HepG2 (cell line): ENCODE measurements around the gene CACNA2D3. TPM values are rescaled to one million over a fixed set of nuclear protein-coding genes. Genes with fewer than 3 reads are reported as not detected.

Experiments
- ATAC-seq: fragments of 200-7000 bp; cut with Tn5 transposase; 3 replicates; pipeline ENCODE4 v1.9.1; 2020; ENCODE audit warnings: mild to moderate bottlenecking, moderate library complexity
- BruUV-seq: library from RNA; stranded (reverse); fragments of 400-500 nt; replicated peaks from 2 replicates; lab custom pipeline; 2021; lab: Mats Ljungman, UMichigan
- CTCF ChIA-PET: fragments of 300-600 bp; formaldehyde crosslinking; extraction: SDS; loops from one replicate; lab custom pipeline; 2021; ENCODE audit warnings: low total read pairs, inconsistent platforms, low intra/inter-chr PET ratio; lab: Yijun Ruan, JAX
- POLR2A ChIA-PET: fragments of 350-600 bp; sonication (Branson Sonifier 250); formaldehyde crosslinking; loops from one replicate; lab custom pipeline; 2020; ENCODE audit warnings: antibody characterized with exemption, inconsistent platforms; lab: Yijun Ruan, JAX
- DNase-seq: peaks from one replicate; pipeline ENCODE4 v3.0.0-alpha.2; 2015; ENCODE audit warnings: low spot score
- FAIRE-seq: peaks from 3 replicates; lab custom pipeline; 2011; peaks lifted over from hg19 to GRCh38; lab: Jason Lieb, UNC
- H2AFZ ChIP-seq: one replicate; pipeline ENCODE4 v1.6.1; 2011; ENCODE audit warnings: low read length, inconsistent platforms
- H3K27ac ChIP-seq: fragments of 300-600 bp; 3 replicates; pipeline ENCODE4 v1.8.0; 2011; ENCODE audit warnings: mixed run types, mild to moderate bottlenecking, mixed read lengths, low read length, inconsistent platforms; ENCODE audit not compliant: insufficient read depth; ENCODE audit errors: extremely low read length
- H3K27me3 ChIP-seq, 2 experiments: fragments of 200-600 bp in 1 of 2; 2 replicates in 1 of 2; 3 replicates in 1 of 2; pipeline versions ENCODE4 v1.6.0 to v1.8.0; 2011; ENCODE audit warnings: low read length in 2 of 2, mild to moderate bottlenecking in 2 of 2, moderate library complexity in 2 of 2, inconsistent platforms in 1 of 2; ENCODE audit not compliant: insufficient read depth in 2 of 2, control insufficient read depth in 1 of 2
- H3K36me3 ChIP-seq, 2 experiments: fragments of 200-600 bp in 1 of 2; replicated peaks in 1 of 2; 2 replicates in 1 of 2; 3 replicates in 1 of 2; pipeline versions ENCODE4 v1.5.1 to v1.8.0; 2011; ENCODE audit warnings: low read length in 2 of 2, inconsistent platforms in 1 of 2; ENCODE audit not compliant: insufficient read depth in 2 of 2, control insufficient read depth in 1 of 2
- H3K4me1 ChIP-seq: 2 replicates; pipeline ENCODE4 v1.5.1; 2012; ENCODE audit warnings: low read length, inconsistent platforms; ENCODE audit not compliant: insufficient read depth
- H3K4me2 ChIP-seq: 2 replicates; pipeline ENCODE4 v1.6.0; 2011; ENCODE audit warnings: low read depth, low read length, inconsistent platforms
- H3K4me3 ChIP-seq, 3 experiments: fragments of 200-600 bp in 1 of 3; sonication (generic), shearing (Covaris generic) in 1 of 3; replicated peaks in 1 of 3; 2 replicates each; pipeline ENCODE4 v1.5.1; 2011 to 2016; ENCODE audit warnings: low read length in 3 of 3, inconsistent platforms in 2 of 3, low read depth in 2 of 3, mild to moderate bottlenecking in 2 of 3, control low read depth in 1 of 3, mixed read lengths in 1 of 3; ENCODE audit not compliant: insufficient read depth in 1 of 3
- H3K79me2 ChIP-seq: one replicate; pipeline ENCODE4 v1.6.1; 2011; ENCODE audit warnings: low read length, inconsistent platforms; ENCODE audit not compliant: insufficient read depth
- H3K9ac ChIP-seq: 2 replicates; pipeline ENCODE4 v1.6.0; 2011; ENCODE audit warnings: mild to moderate bottlenecking, low read depth, low read length, inconsistent platforms; ENCODE audit not compliant: insufficient read depth
- H3K9me3 ChIP-seq: 2 replicates; pipeline ENCODE4 v1.5.1; 2012; ENCODE audit warnings: mild to moderate bottlenecking, low read length
- H4K20me1 ChIP-seq: 2 replicates; pipeline ENCODE4 v1.6.0; 2011; ENCODE audit warnings: inconsistent platforms, mild to moderate bottlenecking, low read length, moderate library complexity; ENCODE audit not compliant: insufficient read depth
- KLF12 ChIP-seq: sonication (generic); formaldehyde crosslinking; IDR thresholded peaks from 2 replicates; pipeline ENCODE4 v1.4.0; 2020; ENCODE audit warnings: missing genetic modification reagents, borderline replicate concordance
- KLF13 ChIP-seq: sonication (generic); formaldehyde crosslinking; IDR thresholded peaks from 2 replicates; pipeline ENCODE4 v1.4.0; 2020; ENCODE audit warnings: mild to moderate bottlenecking, missing genetic modification reagents
- MBNL3 ChIP-seq: fragments of 250-450 bp; sonication (Bioruptor Pico); conservative IDR thresholded peaks from 2 replicates; pipeline ENCODE4 v1.8.0; 2022; ENCODE audit warnings: mild to moderate bottlenecking, inconsistent platforms
- SNAPC2 ChIP-seq: sonication (generic); formaldehyde crosslinking; IDR thresholded peaks from 2 replicates; pipeline ENCODE4 v1.8.1; 2022; ENCODE audit warnings: mild to moderate bottlenecking, missing genetic modification reagents
- SP140L ChIP-seq: sonication (generic); formaldehyde crosslinking; IDR thresholded peaks from 2 replicates; pipeline ENCODE4 v1.4.0; 2020; ENCODE audit warnings: missing genetic modification reagents, borderline replicate concordance
- TAF15 ChIP-seq: fragments of 200-400 bp; formaldehyde crosslinking; IDR thresholded peaks from one replicate; pipeline ENCODE4 v1.6.1; 2018; ENCODE audit warnings: mild to moderate bottlenecking, low read depth, low read length; ENCODE audit not compliant: poor library complexity, severe bottlenecking
- ZFP36L2 ChIP-seq: sonication (generic); formaldehyde crosslinking; IDR thresholded peaks from 2 replicates; pipeline ENCODE4 v1.4.0; 2020; ENCODE audit warnings: missing genetic modification reagents
- ZNF501 ChIP-seq: sonication (generic); formaldehyde crosslinking; IDR thresholded peaks from 2 replicates; pipeline ENCODE4 v1.5.1; 2020; ENCODE audit warnings: mild to moderate bottlenecking, moderate library complexity, missing genetic modification reagents
- ZSCAN25 ChIP-seq: sonication (generic); formaldehyde crosslinking; IDR thresholded peaks from 2 replicates; pipeline ENCODE4 v1.8.0; 2022; ENCODE audit warnings: mild to moderate bottlenecking, missing genetic modification reagents
- WGBS: methylation state at CpG from one replicate; pipeline ENCODE4 v1.1.6; 2017; ENCODE audit warnings: low lambda C conversion rate; 5-methylcytosine and 5-hydroxymethylcytosine counted together
- in situ Hi-C: cut with HindIII; loops from 2 replicates; pipeline ENCODE4 v1.10.0; 2017; ENCODE audit warnings: low pct_unique_long_range_greater_than_20kb; ENCODE audit not compliant: extremely low pct_ligation_motif_present
- intact Hi-C: fragments of 100-400 bp; cut with micrococcal nuclease; formaldehyde crosslinking; loops from one replicate; pipeline ENCODE4 v1.10.0; 2022; ENCODE audit not compliant: unreplicated experiment
- polyA plus RNA-seq, 8 experiments: library from polyadenylated mRNA; depleted of rRNA in 3 of 8; stranded (reverse) in 7 of 8; unstranded in 1 of 8; fragments of >200 nt; fragmentation: Illumina TruSeq in 4 of 8; extraction: Trizol in 4 of 8; gene quantifications; 2 replicates each; pipeline versions ENCODE4 v1.2.1 to v1.2.3, GENCODE V29; 2011 to 2016; ENCODE audit warnings: low read depth in 4 of 8, missing spikeins in 1 of 8, mixed read lengths in 1 of 8; ENCODE audit not compliant: insufficient read depth in 1 of 8
- total RNA-seq, 5 experiments: library from RNA; depleted of rRNA; stranded (reverse); fragments of >200 nt; fragmentation: Illumina TruSeq; extraction: Trizol; gene quantifications; 2 replicates each; pipeline ENCODE4 v1.2.3, GENCODE V29; 2016; ENCODE audit warnings: low read depth in 1 of 5
- TF ChIP-seq, protein P1 (sequence below): IDR thresholded peaks from 2 replicates; pipeline ENCODE4 v1.6.1; 2012; ENCODE audit warnings: low read depth, low read length, improper control_type of control experiment
- TF ChIP-seq, protein P2 (sequence below): sonication (generic); formaldehyde crosslinking; IDR thresholded peaks from 2 replicates; pipeline ENCODE4 v1.4.0; 2020; ENCODE audit warnings: mild to moderate bottlenecking, missing genetic modification reagents

Gene CACNA2D3
- total and polyA plus RNA-seq, 2 of the 13 experiments (the other 11 are each of a cell fraction or from before 2014, with no cell fraction given), result not detected

DNA sequence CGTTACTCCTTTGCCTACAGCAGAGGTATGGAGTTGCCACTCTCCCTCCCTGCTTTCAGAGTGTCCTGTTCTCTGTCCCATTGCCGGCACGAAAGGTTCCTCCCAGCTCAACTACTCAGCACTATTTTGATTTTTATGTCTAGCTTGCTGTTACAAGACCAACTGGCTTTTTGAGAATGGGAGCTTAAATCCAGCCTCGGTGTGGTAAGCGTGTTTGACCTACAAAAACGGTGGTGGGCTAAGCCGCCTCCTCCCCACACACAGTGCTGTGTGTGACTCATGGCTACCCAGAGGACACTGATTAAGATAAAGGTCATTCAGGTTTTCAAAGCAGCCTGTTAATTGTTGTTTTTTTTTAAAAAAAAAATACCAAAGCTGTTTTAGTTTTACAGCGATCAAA lies 741.0 kb downstream of the CACNA2D3 start:
- BruUV-seq, result no TSS peak
- Histone ChIP-seq H2AFZ (no peak overlapping the region), H3K9me3 (no peaks in the 10 kb centered on the region), H3K27ac (no peak overlapping the region), H3K4me2 (no peak overlapping the region), H3K79me2 (no peaks in the 10 kb centered on the region), H3K4me1 (no peaks in the 10 kb centered on the region), H3K36me3 (no peaks in the 10 kb centered on the region), H4K20me1 (no peaks in the 10 kb centered on the region), H3K27me3 (peaks cover 1 to 8% of the 10 kb centered on the region in 2 experiments; a peak in 2 of 5 replicates), H3K9ac (no peak overlapping the region), H3K4me3 (no peak overlapping the region)
- ChIA-PET CTCF (no interaction called here), POLR2A (no interaction called here)
- DNase-seq (no peak), ATAC-seq (no peak), FAIRE-seq (no peak)
- in situ Hi-C loops (loop anchor here (25.0 kb wide), 3 partner anchors 874 to 1399 kb away; no protein-coding TSS in a partner anchor), intact Hi-C loops (no loop called here)
- WGBS, result 24% methylated on average over 8 of the region's 8 CpGs
- TF ChIP-seq MBNL3 (CRISPR knock-in tag) (no peak), SNAPC2 (CRISPR knock-in tag) (no peak), ZNF501 (CRISPR knock-in tag) (no peak), TAF15 (no peak), KLF13 (CRISPR knock-in tag) (no peak)

DNA sequence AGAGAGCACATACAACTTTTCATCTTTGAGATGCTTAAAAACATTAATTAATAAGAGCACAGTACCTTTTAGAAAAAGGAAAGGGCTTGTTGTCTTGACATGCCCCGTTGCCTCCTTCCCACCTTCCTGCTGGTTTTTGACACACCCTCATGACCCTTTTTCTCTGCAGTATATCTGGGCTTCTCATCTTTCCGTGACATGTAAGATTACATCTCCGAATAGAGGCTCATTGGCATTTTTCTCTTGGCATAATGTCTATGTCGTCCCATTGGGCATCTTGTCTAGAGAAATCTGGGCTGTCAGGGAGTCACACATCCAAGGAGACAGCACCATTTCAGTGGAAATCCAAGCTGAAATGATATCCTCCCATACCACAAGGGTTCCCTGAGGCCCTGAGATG lies 741.4 kb downstream of the CACNA2D3 start:
- ATAC-seq (no peak), DNase-seq (no peak), FAIRE-seq (no peak)
- Histone ChIP-seq H3K4me1 (no peaks in the 10 kb centered on the region), H3K36me3 (no peaks in the 10 kb centered on the region), H3K9me3 (no peaks in the 10 kb centered on the region), H4K20me1 (no peaks in the 10 kb centered on the region), H3K79me2 (no peaks in the 10 kb centered on the region), H3K4me2 (no peak overlapping the region), H3K4me3 (no peak overlapping the region), H3K27me3 (peaks cover 1 to 8% of the 10 kb centered on the region in 2 experiments; a peak in 2 of 5 replicates), H3K27ac (no peak overlapping the region), H2AFZ (no peak overlapping the region), H3K9ac (no peak overlapping the region)
- intact Hi-C loops, result no loop called here
- POLR2A ChIA-PET, result no interaction called here
- BruUV-seq, result no TSS peak
- TF ChIP-seq ZSCAN25 (CRISPR knock-in tag) (no peak), KLF12 (CRISPR knock-in tag) (no peak), SP140L (CRISPR knock-in tag) (no peak), ZFP36L2 (CRISPR knock-in tag) (no peak)
- TF ChIP-seq, protein P1, sequence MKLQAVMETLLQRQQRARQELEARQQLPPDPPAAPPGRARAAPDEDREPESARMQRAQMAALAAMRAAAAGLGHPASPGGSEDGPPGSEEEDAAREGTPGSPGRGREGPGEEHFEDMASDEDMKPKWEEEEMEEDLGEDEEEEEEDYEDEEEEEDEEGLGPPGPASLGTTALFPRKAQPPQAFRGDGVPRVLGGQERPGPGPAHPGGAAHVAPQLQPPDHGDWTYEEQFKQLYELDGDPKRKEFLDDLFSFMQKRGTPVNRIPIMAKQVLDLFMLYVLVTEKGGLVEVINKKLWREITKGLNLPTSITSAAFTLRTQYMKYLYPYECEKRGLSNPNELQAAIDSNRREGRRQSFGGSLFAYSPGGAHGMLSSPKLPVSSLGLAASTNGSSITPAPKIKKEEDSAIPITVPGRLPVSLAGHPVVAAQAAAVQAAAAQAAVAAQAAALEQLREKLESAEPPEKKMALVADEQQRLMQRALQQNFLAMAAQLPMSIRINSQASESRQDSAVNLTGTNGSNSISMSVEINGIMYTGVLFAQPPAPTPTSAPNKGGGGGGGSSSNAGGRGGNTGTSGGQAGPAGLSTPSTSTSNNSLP, result no peak
- TF ChIP-seq, protein P2, sequence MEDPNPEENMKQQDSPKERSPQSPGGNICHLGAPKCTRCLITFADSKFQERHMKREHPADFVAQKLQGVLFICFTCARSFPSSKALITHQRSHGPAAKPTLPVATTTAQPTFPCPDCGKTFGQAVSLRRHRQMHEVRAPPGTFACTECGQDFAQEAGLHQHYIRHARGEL (CRISPR knock-in tag), result no peak
- in situ Hi-C loops, result loop anchor here (25.0 kb wide), 3 partner anchors 874 to 1399 kb away; no protein-coding TSS in a partner anchor
- 3% methylated on average over 4 of the region's 4 CpGs for WGBS
- CTCF ChIA-PET, result no interaction called here
